Kidney (tissue), 14 donors: ENCODE measurements around the gene MYADML2. TPM values are rescaled to one million over a fixed set of nuclear protein-coding genes. Genes with fewer than 3 reads are reported as not detected.

Source experiments
- DNase-seq, 5 donors: peaks; one replicate each; pipeline ENCODE4 v3.0.0-alpha.2; 2013 to 2020
- FAIRE-seq: peaks from 2 replicates; lab custom pipeline; 2012; peaks lifted over from hg19 to GRCh38; lab: Jason Lieb, UNC
- H3K27ac ChIP-seq, 2 donors: one replicate each; pipeline ENCODE4 v1.7.0; 2013; ENCODE audit warnings: low read depth in 2 of 2, low read length in 2 of 2, inconsistent platforms in 1 of 2
- H3K27me3 ChIP-seq: one replicate; pipeline ENCODE4 v1.7.1; 2013; ENCODE audit warnings: low read length, inconsistent platforms; ENCODE audit not compliant: control insufficient read depth, insufficient read depth
- H3K36me3 ChIP-seq, 3 donors: one replicate each; pipeline versions ENCODE4 v1.7.0 to v1.7.1; 2013; ENCODE audit warnings: low read length in 3 of 3, control low read depth in 1 of 3, inconsistent platforms in 1 of 3; ENCODE audit not compliant: insufficient read depth in 3 of 3, control insufficient read depth in 2 of 3
- H3K4me1 ChIP-seq, 3 donors: one replicate each; pipeline versions ENCODE4 v1.7.0 to v1.7.1; 2013; ENCODE audit warnings: low read length in 3 of 3, inconsistent platforms in 1 of 3, low read depth in 1 of 3; ENCODE audit not compliant: control insufficient read depth in 2 of 3, insufficient read depth in 2 of 3
- H3K4me3 ChIP-seq, 3 donors: one replicate each; pipeline versions ENCODE4 v1.7.0 to v1.8.1; 2013; ENCODE audit warnings: low read length in 3 of 3, control low read depth in 1 of 3, inconsistent platforms in 1 of 3
- H3K9ac ChIP-seq, 3 donors: one replicate each; pipeline versions ENCODE4 v1.7.0 to v1.7.1; 2013; ENCODE audit warnings: low read length in 3 of 3, control low read depth in 1 of 3, inconsistent platforms in 1 of 3
- H3K9me3 ChIP-seq, 3 donors: one replicate each; pipeline versions ENCODE4 v1.7.0 to v1.7.1; 2013; ENCODE audit warnings: low read length in 3 of 3, control low read depth in 1 of 3, inconsistent platforms in 1 of 3; ENCODE audit not compliant: control insufficient read depth in 2 of 3, insufficient read depth in 1 of 3
- intact Hi-C: fragments of 100-400 bp; cut with DNase I; formaldehyde crosslinking; loops from one replicate; pipeline ENCODE4 v1.11.1; 2022
- polyA plus RNA-seq: library from polyadenylated mRNA; stranded (reverse); fragments of 350-450 nt; fragmentation: Illumina TruSeq; extraction: RNeasy Lipid Tissue Mini Kit (QIAGEN cat#74804); gene quantifications from one replicate; pipeline ENCODE4 v1.2.3, GENCODE V29; 2014; ENCODE audit warnings: low read depth, low replicate concordance; ENCODE audit not compliant: insufficient read depth
- total RNA-seq: library from RNA; stranded (reverse); fragmentation: NEBNext Ultra II Directional; extraction: Animal tissue kit (Norgen Biotek cat#: 25700); gene quantifications from one replicate; pipeline ENCODE4 v1.2.1, GENCODE V29; 2021
- TF ChIP-seq, protein P1 (sequence below): IDR thresholded peaks from 3 replicates; pipeline ENCODE4 v1.5.1; 2012; ENCODE audit warnings: mild to moderate bottlenecking, moderate library complexity, borderline replicate concordance; ENCODE audit not compliant: insufficient read depth; ENCODE audit errors: extremely low read depth
- donor health status: control.
- donor health status: control.
- donor health status: control.
- donor health status: control.
- donor health status: control.
- donor health status: DM: yes; HTN: yes; CAD: no.
- donor health status: Normal renal cell carcinoma (clear cell type).

Gene MYADML2
- total and polyA plus RNA-seq, 2 donors from 2014 or later = not detected

DNA sequence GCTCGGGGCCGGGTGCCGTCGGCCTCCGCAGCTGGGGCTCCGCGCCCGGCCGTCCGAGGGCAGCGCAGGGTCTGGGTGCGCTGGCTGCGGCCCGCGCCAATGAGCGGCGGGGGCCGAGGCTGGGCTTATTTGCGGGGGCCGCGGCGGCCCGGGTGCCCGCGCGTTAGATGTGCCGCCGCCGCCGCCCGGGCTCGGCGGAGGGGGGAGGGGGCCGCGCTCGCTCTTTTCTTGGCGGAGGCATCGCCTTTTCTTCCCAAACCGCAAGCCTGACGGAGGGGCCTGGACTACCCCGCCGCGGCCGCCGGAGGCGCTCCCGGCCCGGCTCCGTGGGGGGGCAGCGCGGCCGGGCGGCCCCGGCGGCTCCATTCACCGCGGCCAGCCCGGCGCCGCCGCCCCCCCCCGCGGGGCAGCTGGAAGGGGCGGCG lies 14.1 kb upstream of the MYADML2 start, which contains the start of gene NOTUM:
TSS of gene NOTUM (minus strand) at position 101 of the 425 bp plus-strand sequence. CDS start 278 bp downstream, outside the sequence.
- H3K9ac ChIP-seq = no peak within 1 kb of the TSS
- FAIRE-seq = no peak
- no peak within 1 kb of the TSS for H3K27ac ChIP-seq

DNA sequence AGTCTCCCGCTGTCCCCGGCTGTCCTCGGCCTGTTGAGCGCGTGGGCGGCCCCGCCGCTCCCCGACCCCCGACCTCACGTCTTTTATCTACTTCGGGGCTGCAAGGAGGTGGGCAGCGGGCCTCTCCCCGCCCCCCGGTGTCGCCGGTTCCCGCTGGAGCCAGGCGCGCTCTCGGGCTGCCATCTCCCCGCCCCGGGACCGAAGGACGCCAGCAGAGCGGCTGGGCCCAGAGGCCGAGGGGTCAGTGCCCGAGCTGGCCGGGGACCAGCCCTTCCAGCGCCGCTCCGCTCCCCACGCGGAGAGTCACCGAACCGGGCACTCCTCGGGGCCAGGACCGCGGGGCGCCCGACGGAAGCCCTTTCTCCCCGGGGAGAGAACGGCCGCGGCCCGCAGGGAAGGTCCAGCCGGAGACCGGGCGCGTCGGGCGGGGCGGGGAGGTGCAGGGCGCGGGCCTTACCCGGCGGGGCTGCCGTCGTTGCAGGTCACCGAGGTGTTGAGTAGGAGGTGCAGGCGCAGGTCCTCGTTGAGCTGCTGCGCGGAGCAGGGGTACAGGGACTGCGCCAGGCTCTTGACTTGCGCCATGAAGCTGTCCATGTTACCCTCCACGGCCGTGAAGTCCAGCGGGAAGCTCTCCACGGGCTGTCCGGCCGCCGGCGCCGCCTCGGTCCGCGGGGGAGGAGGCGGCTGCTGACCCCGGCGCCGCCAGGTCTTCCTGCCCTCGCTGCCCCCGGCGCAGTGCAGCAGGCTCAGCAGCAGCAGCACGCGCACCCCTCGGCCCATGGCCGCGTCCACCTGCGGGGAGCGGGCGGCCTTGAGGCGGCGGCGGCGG lies 13.3 kb upstream of the MYADML2 start:
- TF ChIP-seq, protein P1, sequence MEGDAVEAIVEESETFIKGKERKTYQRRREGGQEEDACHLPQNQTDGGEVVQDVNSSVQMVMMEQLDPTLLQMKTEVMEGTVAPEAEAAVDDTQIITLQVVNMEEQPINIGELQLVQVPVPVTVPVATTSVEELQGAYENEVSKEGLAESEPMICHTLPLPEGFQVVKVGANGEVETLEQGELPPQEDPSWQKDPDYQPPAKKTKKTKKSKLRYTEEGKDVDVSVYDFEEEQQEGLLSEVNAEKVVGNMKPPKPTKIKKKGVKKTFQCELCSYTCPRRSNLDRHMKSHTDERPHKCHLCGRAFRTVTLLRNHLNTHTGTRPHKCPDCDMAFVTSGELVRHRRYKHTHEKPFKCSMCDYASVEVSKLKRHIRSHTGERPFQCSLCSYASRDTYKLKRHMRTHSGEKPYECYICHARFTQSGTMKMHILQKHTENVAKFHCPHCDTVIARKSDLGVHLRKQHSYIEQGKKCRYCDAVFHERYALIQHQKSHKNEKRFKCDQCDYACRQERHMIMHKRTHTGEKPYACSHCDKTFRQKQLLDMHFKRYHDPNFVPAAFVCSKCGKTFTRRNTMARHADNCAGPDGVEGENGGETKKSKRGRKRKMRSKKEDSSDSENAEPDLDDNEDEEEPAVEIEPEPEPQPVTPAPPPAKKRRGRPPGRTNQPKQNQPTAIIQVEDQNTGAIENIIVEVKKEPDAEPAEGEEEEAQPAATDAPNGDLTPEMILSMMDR = no peak
- FAIRE-seq (no peak), DNase-seq (peak in 1 of 5 donors; percentile 76)
- Histone ChIP-seq H3K4me1 (peaks cover 0 to 3% (median 0%) of the 10 kb centered on the region in 3 donors), H3K36me3 (no peaks in the 10 kb centered on the region), H3K4me3 (no peak overlapping the region), H3K9ac (no peak overlapping the region), H3K9me3 (no peaks in the 10 kb centered on the region), H3K27me3 (peaks cover 13% of the 10 kb centered on the region), H3K27ac (no peak overlapping the region)
- intact Hi-C loops = loop anchor here (10.0 kb wide), 1 partner anchor 54 kb away; no protein-coding TSS in a partner anchor

More for the DNA sequence above, 14.1 kb upstream of the MYADML2 start, which contains the start of gene NOTUM:
- Histone ChIP-seq H3K9me3 (no peaks in the 10 kb centered on the region), H3K36me3 (no peaks in the 10 kb centered on the region), H3K27me3 (peaks cover 13% of the 10 kb centered on the region), H3K4me3 (no peak within 1 kb of the TSS), H3K4me1 (peaks cover 0 to 3% (median 0%) of the 10 kb centered on the region in 3 donors)
- intact Hi-C loops = loop anchor here (10.0 kb wide), 1 partner anchor 54 kb away; no protein-coding TSS in a partner anchor
- TF ChIP-seq, protein P1 = no peak
- DNase-seq = peak in 1 of 5 donors; percentile 64

- peak; percentile 55 to 86 (median 80) for DNase-seq
Measured at GRCh38 chr17:81959362-81960129, 12.5 kb upstream of the MYADML2 start.

More at GRCh38 chr17:81959362-81960129, 12.5 kb upstream of the MYADML2 start:
- intact Hi-C loops = loop anchor here (10.0 kb wide), 1 partner anchor 55 kb away; no protein-coding TSS in a partner anchor
- Histone ChIP-seq H3K36me3 (no peaks in the 10 kb centered on the region), H3K9ac (no peak overlapping the region), H3K9me3 (no peaks in the 10 kb centered on the region), H3K27me3 (peaks cover 13% of the 10 kb centered on the region), H3K4me1 (peaks cover 0 to 3% (median 0%) of the 10 kb centered on the region in 3 donors), H3K4me3 (no peak overlapping the region), H3K27ac (no peak overlapping the region)
- TF ChIP-seq, protein P1 = peak; percentile 98
- no peak for FAIRE-seq
